ENCODE data around the gene P2RY6.
"Not testable (repeated sequence)": the region's sequence is repeated elsewhere in the genome, so short reads cannot be mapped to it uniquely, and the experiment has no call there.

P2RY6 gene

GRCh38 chr11:73262851-73263495, 9.2 kb upstream of the P2RY6 start:
- no peak for DNase-seq

DNA sequence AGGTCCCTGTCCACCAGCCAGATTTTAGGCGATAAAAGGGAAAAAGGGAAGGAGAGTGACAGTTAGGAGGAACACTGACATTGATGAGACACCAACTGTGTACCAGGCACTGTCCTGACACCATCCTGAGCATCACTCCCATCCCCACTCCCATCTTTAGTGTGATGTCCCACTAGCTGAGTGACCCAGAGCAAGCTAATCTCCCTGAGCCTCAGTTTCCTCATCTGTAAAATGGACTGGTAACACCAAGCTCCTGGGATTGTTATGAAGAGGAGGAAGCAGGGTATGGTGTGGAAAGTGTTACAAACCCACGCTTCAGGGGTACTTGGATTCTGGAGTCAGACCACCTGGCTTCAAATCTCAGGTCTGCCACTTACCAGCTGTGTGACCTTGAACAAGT, 8.5 kb upstream of the P2RY6 start:
- DNase-seq, result no peak

GRCh38 chr11:73265278-73265810, 6.8 kb upstream of the P2RY6 start:
- no peak for DNase-seq

- DNase-seq, result no peak
Observed at GRCh38 chr11:73265853-73266645, 6.1 kb upstream of the P2RY6 start.

- no peak for DNase-seq
Observed at GRCh38 chr11:73266646-73267020, 5.5 kb upstream of the P2RY6 start.

DNA sequence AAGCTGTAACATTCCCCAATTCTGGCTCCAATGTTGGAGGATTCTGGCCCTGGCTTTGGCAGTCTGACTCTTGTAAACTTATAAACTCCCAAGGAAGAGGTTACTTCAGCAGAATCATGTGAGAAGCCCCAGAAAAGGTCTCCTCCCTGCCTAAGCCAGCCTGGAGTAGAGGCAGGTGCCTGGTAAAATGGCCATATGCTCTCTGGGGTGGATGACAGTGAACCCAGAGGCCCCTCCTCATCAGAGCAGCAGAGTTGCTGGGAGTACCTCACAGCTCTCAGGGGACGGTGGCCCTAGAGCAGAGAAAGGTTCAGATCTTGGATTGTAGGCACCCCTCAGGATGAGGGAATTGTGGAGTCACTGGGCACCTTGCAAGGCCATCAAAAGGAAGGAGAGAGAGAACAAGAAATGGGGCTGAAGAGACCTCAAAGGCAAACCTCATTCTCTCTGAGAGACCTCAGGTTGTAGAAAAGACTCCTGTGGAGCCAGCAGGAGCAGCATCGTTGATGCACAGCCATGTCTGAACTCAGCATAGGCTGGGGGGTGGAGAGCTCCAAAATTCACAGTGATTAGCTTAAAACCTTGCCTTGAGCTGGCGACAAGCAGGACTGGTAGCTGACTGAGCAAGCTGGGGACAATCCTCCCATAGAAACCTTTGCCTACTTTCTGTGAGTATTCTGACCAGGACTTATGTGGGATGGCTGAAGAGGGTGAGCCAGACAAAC, 4.9 kb upstream of the P2RY6 start:
- DNase-seq, result no peak

DNA sequence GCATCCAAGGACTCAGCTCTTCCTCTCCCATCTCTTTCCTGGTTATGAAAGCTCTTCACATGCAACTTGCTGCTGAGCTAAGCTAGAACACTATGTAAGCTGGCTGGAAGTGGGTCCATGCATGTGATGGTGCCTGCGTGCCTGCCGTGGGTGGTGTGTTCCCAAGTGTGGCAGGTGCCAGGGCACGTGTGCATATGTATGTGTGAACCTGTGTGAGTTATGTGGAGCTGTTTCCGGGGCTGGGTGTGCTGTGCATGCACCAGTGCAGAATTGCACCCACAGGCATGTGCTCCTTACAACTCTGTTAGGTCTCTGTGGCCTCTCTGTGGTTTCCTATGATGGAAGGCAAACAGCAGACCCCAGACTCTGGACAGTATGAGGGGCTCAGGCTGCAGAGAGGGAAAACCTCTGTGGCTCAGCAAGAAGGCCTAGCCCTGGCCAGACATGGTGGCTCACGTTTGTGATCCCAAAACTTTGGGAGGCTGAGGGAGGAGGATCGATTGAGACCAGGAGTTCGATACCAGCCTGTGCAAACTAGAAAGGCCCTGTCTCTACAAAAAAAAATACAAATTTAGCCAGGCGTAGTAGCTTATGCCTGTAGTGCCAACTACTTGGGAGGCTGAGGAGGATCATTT, 4.1 kb upstream of the P2RY6 start:
- DNase-seq, result no peak

GRCh38 chr11:73268671-73269271, 3.4 kb upstream of the P2RY6 start:
- no peak for DNase-seq

GRCh38 chr11:73269459-73270015, 2.6 kb upstream of the P2RY6 start:
- DNase-seq, result peak; percentile 81

DNA sequence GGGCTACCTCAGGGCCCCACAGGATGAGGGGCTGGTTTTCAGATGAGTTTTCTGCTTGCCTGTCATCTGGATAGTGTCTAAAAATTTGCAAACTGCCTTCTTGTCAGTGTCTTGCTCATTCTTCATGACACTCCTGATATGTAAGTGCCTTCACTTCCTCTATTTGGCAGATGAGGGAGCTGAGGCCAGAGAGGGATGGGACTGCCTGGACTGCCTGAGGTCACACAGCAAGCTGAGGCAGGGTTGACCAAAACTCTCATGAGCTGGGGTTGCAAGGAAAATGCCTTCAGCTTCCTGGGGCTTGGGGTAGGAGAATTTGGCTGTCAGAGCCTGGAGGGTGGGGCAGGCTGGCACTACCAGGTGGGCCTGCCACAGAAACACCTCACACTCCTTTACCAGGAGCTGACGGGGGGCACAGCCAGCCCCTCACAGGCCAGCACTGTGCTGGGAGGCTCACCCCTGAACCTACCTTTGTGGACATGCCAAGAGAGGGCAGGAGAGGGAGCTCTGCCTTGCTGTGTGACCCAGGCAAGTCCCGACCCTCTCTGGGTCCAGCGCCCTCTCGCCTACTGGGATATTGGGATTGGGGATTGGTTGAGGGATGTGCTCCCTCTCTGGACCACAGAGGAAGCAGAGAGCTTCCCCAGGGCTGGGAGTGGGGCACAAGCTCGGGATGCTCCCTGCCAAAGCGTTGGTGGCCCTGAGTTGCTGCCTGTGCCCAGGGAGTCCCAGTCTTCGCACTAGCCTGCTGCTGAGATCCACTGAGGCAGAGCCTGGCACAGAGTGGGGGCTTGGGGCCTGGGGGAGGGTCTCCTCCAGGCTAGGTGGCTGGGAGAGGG, 1.9 kb upstream of the P2RY6 start:
- DNase-seq, result peak; percentile 68

- DNase-seq, result no peak
Observed at GRCh38 chr11:73270855-73271477, 1.2 kb upstream of the P2RY6 start.

GRCh38 chr11:73271478-73271865, 666 bp upstream of the P2RY6 start:
- DNase-seq, result not testable (repeated sequence)

- no peak for DNase-seq
Observed at GRCh38 chr11:73272680-73273038, 521 bp downstream of the P2RY6 start.

DNA sequence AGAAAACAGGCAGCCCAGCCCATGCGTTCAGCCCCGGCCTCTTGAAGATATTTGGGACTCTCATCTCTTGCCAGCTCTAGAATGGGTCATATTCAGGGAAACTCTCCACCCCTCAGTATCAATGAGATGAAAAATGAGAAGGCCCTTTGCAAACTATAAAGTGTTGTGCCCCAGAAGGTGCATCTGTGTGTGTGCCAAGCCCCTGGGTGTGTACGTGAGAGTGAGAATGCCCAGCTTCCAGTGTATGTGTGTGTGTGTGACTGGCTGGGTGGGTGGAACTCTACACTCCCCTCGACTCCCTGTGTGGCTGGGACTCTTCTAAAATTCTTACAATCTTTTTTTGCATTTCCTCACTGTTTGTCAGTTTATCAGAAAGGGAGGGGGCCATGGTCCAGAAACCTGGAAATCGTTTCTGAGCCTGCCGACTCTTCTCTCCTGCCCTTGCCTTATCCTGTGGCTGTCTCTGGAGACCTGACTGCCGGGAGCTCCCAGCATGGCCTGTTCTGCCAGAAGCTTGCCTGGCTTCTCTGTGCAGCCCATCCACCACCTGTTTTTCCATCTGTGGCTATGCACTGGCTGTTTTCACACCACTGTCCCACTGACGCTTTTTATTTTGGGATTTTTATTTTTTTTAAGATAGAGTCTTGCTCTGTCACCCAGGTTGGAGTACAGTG, 1.2 kb downstream of the P2RY6 start:
- no peak for DNase-seq

- DNase-seq, result not testable (repeated sequence)
Observed at GRCh38 chr11:73274191-73274590, 2.1 kb downstream of the P2RY6 start.

DNA sequence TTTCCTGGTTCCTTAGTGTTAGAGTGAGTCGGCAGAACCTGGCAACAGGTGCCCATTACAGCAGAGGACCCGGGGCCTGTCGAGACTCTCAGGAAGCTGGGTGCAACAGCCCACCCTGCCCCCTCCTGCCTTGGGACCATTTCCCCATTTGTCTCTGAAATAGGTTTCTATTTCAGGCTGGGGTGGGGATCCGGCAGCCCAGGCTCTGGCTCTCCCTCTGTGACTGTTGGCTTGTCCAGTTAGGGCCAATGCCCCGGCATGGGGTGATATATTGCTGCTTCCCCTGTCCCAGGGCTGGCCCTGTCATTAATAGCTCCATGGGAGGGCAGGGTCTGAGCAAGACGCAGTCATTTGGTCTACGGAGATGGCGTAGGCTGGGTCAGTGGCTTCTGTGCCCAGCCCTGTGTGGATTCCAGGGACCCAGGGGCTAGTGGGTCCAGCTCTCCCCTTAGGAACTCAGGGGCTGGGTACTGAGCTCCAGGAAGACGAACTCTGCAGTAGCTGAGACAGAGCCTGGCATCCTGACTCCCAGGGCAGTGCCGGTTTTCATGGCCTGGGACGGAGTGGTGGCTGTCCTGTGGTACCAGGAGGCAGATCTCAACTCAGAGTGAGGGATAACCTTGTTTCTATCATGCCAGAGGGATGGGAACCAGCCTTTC, 2.7 kb downstream of the P2RY6 start:
- DNase-seq, result no peak

DNA sequence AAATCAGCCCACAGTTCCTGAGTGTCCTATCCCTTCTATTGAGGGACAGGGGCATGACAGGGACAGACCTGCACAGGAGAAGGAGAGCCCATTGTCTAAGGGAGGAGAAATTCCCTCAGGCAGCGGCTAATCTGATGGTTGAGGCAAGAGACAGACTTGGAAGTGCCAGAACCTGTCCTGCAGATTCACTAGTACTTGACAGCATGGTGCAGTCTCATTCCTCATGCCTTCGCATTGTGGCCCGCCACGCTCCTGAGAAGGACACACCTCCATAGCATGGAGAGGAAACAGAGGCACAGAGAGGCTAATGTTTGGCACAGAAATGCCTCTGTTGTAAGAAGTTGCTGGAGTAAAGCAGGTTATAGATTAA, 3.2 kb downstream of the P2RY6 start:
- no peak for DNase-seq

GRCh38 chr11:73277467-73277866, 5.3 kb downstream of the P2RY6 start:
- no peak for DNase-seq

- no peak for DNase-seq
Observed at GRCh38 chr11:73280626-73281025, 8.5 kb downstream of the P2RY6 start.

GRCh38 chr11:73281201-73281741, 9.1 kb downstream of the P2RY6 start:
- no peak for DNase-seq
